GM10847 (cell line): ENCODE results near the gene MIDN.

ENCODE experiments used
- POLR2A ChIP-seq: IDR thresholded peaks from 2 replicates; pipeline ENCODE4 v1.6.1; 2011; ENCODE audit not compliant: insufficient read length; ENCODE audit errors: extremely low read depth

Gene MIDN

GRCh38 chr19:1307320-1307719 is 58.9 kb downstream of the MIDN start:
- TF ChIP-seq POLR2A = no peak

GRCh38 chr19:1307755-1308303 is 59.4 kb downstream of the MIDN start:
- no peak for TF ChIP-seq POLR2A

DNA sequence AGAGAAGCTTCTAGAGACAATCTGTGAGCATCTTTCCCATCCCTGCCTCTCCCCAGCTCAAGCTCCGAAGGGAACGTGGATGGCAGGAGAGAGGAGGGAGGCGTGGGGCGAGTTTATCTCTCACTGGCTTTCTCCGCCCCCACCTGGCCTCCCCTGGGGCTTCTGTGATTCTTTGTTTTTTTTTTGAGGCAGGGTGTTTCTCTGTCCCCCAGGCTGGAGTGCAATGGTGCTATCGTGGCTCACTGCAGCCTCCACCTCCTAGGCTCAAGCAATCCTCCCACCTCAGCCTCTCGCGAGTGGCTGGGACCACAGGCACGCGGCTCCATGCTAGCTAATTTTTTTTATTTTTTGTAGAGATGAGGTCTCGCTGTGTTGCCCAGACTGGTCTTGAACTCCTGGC is 60.3 kb downstream of the MIDN start:
- TF ChIP-seq POLR2A = no peak
